ENCODE data around the gene KRT74. TPM values are rescaled to one million over a fixed set of nuclear protein-coding genes. Genes with fewer than 3 reads are reported as not detected.

The KRT74 gene
- total RNA-seq, 1 donor from 2014 or later, result not detected

DNA sequence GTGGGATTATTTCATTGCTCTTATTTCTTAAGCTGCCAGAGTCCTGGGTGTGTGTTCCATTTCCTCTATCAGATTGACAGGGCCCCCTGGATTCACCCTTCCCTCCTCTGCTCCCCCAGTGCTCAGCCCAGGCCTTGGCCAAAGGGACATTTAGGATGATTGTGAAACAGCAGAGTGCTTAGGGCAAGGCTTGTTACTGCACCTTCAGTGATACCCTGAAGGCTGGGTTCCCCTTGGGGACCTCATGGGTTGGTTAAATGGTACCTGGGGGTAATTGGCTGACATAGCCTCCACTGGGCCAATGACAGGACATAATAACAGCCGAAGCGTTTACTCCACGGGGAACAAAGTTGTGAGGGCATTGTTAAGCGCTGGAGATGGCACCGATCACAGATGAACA, 28.9 kb upstream of the KRT74 start:
- intact Hi-C loops (cut with micrococcal nuclease), result no loop called here

DNA sequence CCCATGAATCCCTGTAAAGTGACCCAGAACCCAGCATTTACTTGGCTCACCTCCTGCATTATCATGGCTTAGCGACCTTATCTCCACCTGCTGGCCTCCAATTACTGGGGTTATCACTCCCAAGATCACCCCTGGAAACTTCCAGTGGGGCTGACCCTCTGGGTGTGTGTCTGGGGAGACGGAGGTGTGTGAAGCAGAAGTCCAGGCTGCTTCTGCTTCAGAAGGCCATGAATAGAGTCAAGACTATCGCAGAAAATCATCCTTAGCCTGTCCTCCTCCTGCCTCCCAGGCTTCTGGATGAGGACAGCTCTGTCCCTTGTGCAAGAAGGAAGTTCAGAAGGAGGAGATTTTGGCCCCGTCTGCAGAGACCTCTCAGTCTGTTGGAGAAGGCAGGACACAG, 28.0 kb upstream of the KRT74 start:
- intact Hi-C loops (cut with micrococcal nuclease), result no loop called here
- POLR2A ChIA-PET, result no interaction called here
- no peak for TF ChIP-seq CTCF (IDR thresholded peaks at IDR 0.05)
- Mint-ChIP-seq H3K36me3 (ENCODE audit: low read depth) (no peaks in the 10 kb centered on the region), H3K9me3 (no peaks in the 10 kb centered on the region), H3K4me3 (no peak overlapping the region), H3K27ac (no peak overlapping the region), H3K4me1 (no peaks in the 10 kb centered on the region), H3K27me3 (peaks cover 20% of the 10 kb centered on the region)
- CTCF ChIA-PET, result no interaction called here
- no peak for DNase-seq
- no peak for ATAC-seq (ENCODE audit: low read depth)

More for the DNA sequence above, 28.9 kb upstream of the KRT74 start:
- DNase-seq (no peak), ATAC-seq (ENCODE audit: low read depth) (no peak)
- ChIA-PET CTCF (no interaction called here), POLR2A (no interaction called here)
- no peak overlapping the region for H3K4me3 Mint-ChIP-seq
- peaks cover 21% of the 10 kb centered on the region for H3K27me3 Mint-ChIP-seq
- no peaks in the 10 kb centered on the region for H3K9me3 Mint-ChIP-seq
- H3K27ac Mint-ChIP-seq, result no peak overlapping the region
- no peak for TF ChIP-seq CTCF (IDR thresholded peaks at IDR 0.05)
- H3K4me1 Mint-ChIP-seq, result no peaks in the 10 kb centered on the region
- no peaks in the 10 kb centered on the region for H3K36me3 Mint-ChIP-seq (ENCODE audit: low read depth)

- no peaks in the 10 kb centered on the region for H3K4me1 Mint-ChIP-seq
- TF ChIP-seq CTCF (IDR thresholded peaks at IDR 0.05), result no peak
- POLR2A ChIA-PET, result no interaction called here
- no peaks in the 10 kb centered on the region for H3K36me3 Mint-ChIP-seq (ENCODE audit: low read depth)
- H3K27ac Mint-ChIP-seq, result no peak within 1 kb of the TSS
- no peak for ATAC-seq (ENCODE audit: low read depth)
- CTCF ChIA-PET, result no interaction called here
- H3K4me3 Mint-ChIP-seq, result no peak within 1 kb of the TSS
- intact Hi-C loops (cut with micrococcal nuclease), result no loop called here
- no peaks in the 10 kb centered on the region for H3K9me3 Mint-ChIP-seq
- peaks cover 20% of the 10 kb centered on the region for H3K27me3 Mint-ChIP-seq
- DNase-seq, result no peak
Measured at GRCh38 chr12:52600941-52601481, 27.4 kb upstream of the KRT74 start, which contains the start of gene KRT72. TSS of gene KRT72 (minus strand) at chr12:52601463. CDS start at chr12:52601452, 11 bp downstream.

DNA sequence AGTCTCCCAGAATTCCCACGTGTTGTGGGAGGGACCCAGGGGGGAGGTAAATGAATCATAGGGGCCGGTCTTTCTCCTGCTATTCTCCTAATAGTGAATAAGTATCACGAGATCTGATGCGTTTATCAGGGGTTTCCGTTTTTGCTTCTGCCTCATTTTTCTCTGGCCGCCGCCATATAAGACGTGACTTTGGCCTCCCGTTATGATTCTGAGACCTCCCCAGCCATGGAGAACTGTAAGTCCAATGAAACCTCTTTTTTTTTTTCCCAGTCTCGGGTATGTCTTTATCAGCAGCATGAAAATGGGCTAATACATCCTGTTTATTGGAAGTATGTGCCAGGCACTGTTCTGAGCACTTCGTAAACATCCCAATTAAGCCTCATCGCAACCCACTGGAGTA, 26.8 kb upstream of the KRT74 start:
- Mint-ChIP-seq H3K27ac (no peak overlapping the region), H3K4me3 (no peak overlapping the region), H3K9me3 (no peaks in the 10 kb centered on the region), H3K27me3 (peaks cover 20% of the 10 kb centered on the region), H3K36me3 (ENCODE audit: low read depth) (no peaks in the 10 kb centered on the region), H3K4me1 (no peaks in the 10 kb centered on the region)
- TF ChIP-seq CTCF (IDR thresholded peaks at IDR 0.05), result no peak
- ATAC-seq (ENCODE audit: low read depth) (no peak), DNase-seq (no peak)
- POLR2A ChIA-PET, result no interaction called here
- intact Hi-C loops (cut with micrococcal nuclease), result no loop called here
- CTCF ChIA-PET, result no interaction called here

DNA sequence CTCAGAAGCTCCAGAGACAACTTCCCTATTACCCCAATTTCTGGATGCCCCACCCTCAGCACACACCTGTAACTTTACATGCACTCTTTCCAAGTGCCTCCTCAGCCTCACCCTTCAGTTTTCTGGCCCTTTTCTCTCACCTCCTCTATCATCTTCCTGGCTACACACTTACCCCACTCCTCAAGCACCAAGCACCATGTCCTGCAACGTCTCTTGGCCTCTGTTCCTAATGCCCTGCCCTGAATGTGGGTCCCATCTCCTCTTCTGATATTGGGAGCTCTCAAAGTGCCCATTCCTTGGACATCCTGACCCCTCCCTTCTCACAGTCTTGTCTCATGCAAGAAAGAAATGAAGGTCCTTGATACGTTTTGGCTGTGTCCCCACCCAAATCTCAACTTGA, 26.4 kb upstream of the KRT74 start:
- Mint-ChIP-seq H3K27me3 (peaks cover 20% of the 10 kb centered on the region), H3K9me3 (no peaks in the 10 kb centered on the region), H3K27ac (no peak overlapping the region), H3K4me1 (no peaks in the 10 kb centered on the region), H3K4me3 (no peak overlapping the region), H3K36me3 (ENCODE audit: low read depth) (no peaks in the 10 kb centered on the region)
- CTCF ChIA-PET, result no interaction called here
- DNase-seq (no peak), ATAC-seq (ENCODE audit: low read depth) (no peak)
- intact Hi-C loops (cut with micrococcal nuclease), result no loop called here
- no peak for TF ChIP-seq CTCF (IDR thresholded peaks at IDR 0.05)
- POLR2A ChIA-PET, result no interaction called here
